ENCODE data around the gene NUDT8. TPM values are rescaled to one million over a fixed set of nuclear protein-coding genes. Genes with fewer than 3 reads are reported as not detected.

NUDT8 gene
- total and polyA plus RNA-seq, 10 of the 15 experiments (the other 5 are each of a cell fraction or from before 2014, with no cell fraction given) = 0.32 to 18.2 (median 9.8) TPM

DNA sequence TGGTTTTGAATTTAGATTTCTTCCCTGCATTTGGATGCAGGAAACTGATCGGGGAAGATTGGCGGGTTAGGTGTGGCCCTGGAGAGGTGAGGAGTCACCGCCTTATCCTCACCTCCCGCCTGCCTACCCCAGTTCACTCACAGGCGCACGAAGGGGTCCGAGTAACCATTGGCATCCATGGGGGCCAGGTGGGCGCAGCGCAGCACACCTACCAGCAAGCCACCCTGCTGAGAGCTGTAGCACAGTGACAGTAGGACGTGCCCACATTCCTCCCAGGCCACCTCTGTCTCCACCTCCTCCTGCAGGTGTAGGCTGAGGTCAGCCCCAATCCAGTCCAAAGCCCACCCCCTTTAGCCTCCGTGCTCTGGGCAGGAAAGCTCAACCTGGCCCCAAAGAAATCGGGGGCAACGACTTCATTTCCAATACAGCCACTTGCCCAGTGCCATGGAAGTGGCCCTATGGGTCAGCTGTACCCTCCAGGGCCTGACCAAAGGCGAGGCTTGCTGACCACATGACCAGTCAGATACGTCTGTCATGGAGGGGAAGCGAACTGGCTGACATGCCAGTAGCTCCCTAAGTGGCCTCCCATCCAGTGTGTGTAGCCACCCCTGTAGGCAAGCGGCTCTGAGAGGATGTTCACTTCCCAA lies 16.3 kb downstream of the NUDT8 start (continued):
- TF ChIP-seq, protein P1, sequence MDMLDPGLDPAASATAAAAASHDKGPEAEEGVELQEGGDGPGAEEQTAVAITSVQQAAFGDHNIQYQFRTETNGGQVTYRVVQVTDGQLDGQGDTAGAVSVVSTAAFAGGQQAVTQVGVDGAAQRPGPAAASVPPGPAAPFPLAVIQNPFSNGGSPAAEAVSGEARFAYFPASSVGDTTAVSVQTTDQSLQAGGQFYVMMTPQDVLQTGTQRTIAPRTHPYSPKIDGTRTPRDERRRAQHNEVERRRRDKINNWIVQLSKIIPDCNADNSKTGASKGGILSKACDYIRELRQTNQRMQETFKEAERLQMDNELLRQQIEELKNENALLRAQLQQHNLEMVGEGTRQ (IDR thresholded peaks at IDR 0.05; ENCODE audit: borderline replicate concordance, low read depth, low read length) = no peak; the same call in 1 of the 2 replicates
- peak; percentile 74; the same call in 1 of the 2 replicates for TF ChIP-seq ZBTB4 (CRISPR knock-in tag; IDR thresholded peaks at IDR 0.05)
- no peak for TF ChIP-seq TCF7 (IDR thresholded peaks at IDR 0.05; ENCODE audit: borderline replicate concordance)
- TF ChIP-seq, protein P2, sequence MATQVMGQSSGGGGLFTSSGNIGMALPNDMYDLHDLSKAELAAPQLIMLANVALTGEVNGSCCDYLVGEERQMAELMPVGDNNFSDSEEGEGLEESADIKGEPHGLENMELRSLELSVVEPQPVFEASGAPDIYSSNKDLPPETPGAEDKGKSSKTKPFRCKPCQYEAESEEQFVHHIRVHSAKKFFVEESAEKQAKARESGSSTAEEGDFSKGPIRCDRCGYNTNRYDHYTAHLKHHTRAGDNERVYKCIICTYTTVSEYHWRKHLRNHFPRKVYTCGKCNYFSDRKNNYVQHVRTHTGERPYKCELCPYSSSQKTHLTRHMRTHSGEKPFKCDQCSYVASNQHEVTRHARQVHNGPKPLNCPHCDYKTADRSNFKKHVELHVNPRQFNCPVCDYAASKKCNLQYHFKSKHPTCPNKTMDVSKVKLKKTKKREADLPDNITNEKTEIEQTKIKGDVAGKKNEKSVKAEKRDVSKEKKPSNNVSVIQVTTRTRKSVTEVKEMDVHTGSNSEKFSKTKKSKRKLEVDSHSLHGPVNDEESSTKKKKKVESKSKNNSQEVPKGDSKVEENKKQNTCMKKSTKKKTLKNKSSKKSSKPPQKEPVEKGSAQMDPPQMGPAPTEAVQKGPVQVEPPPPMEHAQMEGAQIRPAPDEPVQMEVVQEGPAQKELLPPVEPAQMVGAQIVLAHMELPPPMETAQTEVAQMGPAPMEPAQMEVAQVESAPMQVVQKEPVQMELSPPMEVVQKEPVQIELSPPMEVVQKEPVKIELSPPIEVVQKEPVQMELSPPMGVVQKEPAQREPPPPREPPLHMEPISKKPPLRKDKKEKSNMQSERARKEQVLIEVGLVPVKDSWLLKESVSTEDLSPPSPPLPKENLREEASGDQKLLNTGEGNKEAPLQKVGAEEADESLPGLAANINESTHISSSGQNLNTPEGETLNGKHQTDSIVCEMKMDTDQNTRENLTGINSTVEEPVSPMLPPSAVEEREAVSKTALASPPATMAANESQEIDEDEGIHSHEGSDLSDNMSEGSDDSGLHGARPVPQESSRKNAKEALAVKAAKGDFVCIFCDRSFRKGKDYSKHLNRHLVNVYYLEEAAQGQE (IDR thresholded peaks at IDR 0.05; ENCODE audit: low read depth, low read length) = no peak
- no peak for TF ChIP-seq MEF2A (IDR thresholded peaks at IDR 0.05; ENCODE audit: insufficient read depth, low read depth, low read length)
